ENCODE data around the gene PRAC1. TPM values are rescaled to one million over a fixed set of nuclear protein-coding genes. Genes with fewer than 3 reads are reported as not detected.

Gene PRAC1
- total and polyA plus RNA-seq, 10 donors, result not detected

GRCh38 chr17:48746916-48747444 is 24.7 kb upstream of the PRAC1 start:
- Histone ChIP-seq H3K36me3 (no peaks in the 10 kb centered on the region), H3K27ac (no peak overlapping the region), H3K9me3 (no peaks in the 10 kb centered on the region), H3K27me3 (replicated peaks in 1 of 7) (peaks cover 11 to 100% (median 98%) of the 10 kb centered on the region in 7 donors), H3K4me3 (no peak overlapping the region), H3K4me1 (peaks cover 0 to 23% (median 5%) of the 10 kb centered on the region in 6 donors)
- intact Hi-C loops (cut with DNase I; ENCODE audit: low total_unique reads), result no loop called here
- TF ChIP-seq, protein P1, sequence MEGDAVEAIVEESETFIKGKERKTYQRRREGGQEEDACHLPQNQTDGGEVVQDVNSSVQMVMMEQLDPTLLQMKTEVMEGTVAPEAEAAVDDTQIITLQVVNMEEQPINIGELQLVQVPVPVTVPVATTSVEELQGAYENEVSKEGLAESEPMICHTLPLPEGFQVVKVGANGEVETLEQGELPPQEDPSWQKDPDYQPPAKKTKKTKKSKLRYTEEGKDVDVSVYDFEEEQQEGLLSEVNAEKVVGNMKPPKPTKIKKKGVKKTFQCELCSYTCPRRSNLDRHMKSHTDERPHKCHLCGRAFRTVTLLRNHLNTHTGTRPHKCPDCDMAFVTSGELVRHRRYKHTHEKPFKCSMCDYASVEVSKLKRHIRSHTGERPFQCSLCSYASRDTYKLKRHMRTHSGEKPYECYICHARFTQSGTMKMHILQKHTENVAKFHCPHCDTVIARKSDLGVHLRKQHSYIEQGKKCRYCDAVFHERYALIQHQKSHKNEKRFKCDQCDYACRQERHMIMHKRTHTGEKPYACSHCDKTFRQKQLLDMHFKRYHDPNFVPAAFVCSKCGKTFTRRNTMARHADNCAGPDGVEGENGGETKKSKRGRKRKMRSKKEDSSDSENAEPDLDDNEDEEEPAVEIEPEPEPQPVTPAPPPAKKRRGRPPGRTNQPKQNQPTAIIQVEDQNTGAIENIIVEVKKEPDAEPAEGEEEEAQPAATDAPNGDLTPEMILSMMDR (IDR thresholded peaks at IDR 0.05 in 8 of 11, conservative IDR thresholded peaks at IDR 0.05 in 3 of 11), result no peak
- TF ChIP-seq POLR2A (IDR thresholded peaks at IDR 0.05) (no peak), POLR2AphosphoS5 (IDR thresholded peaks at IDR 0.05) (no peak)
- WGBS, 5 donors, result 3 to 8% (median 6%) methylated on average over 21 of the region's 21 CpGs
- no peak for DNase-seq

DNA sequence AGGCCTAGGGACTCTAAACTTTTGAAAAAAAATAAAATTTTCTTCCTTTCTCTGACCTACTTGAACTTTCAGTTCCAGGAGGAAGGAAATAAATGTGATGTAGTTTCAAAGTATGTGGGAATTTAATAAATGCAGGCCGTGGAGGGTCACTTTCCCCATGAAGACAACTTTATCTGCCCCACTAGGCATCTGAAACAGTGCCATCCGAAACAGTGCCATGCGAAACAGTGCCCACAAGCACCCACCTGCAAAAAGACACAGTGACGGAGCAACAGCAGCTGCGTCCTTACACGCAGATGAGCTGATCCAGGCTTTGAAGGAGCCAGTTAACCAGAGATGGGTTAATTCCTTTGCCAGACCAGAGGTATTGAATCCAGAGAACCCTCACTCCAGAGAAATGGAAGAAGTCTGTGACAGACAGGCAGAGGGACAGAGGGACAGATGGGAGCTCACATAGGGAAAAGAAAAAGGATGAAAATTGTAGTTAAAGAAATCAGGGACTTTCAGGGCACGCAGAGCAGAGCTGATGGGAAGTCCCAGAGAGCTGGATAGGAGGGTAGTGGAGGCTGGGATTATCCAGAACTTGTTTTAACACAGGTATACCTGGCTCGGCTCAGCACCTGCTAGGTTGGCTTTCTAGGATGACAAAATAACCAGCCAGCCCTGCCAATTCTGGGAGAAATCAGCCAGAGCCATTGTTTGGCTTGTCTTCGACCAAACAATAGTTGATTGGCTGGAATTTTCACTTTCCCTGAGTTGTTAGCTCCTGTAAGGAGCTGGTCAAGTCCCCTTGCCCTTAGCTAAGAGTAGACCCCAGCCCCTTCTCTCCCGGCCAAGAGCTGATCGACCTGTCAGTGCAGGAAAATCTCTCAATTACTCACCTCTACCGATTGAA is 23.3 kb upstream of the PRAC1 start:
- intact Hi-C loops (cut with DNase I; ENCODE audit: low total_unique reads), result no loop called here
- Histone ChIP-seq H3K36me3 (no peaks in the 10 kb centered on the region), H3K4me3 (no peak overlapping the region), H3K27me3 (replicated peaks in 1 of 7) (peaks cover 11 to 100% (median 98%) of the 10 kb centered on the region in 7 donors), H3K4me1 (peaks cover 0 to 23% (median 5%) of the 10 kb centered on the region in 6 donors), H3K9me3 (no peaks in the 10 kb centered on the region), H3K27ac (no peak overlapping the region)
- DNase-seq, result no peak
- WGBS, 5 donors, result 11 to 24% (median 18%) methylated on average over 12 of the region's 12 CpGs
- no peak for TF ChIP-seq POLR2AphosphoS5 (IDR thresholded peaks at IDR 0.05)
- TF ChIP-seq POLR2A (IDR thresholded peaks at IDR 0.05), result no peak
- TF ChIP-seq, protein P1 (IDR thresholded peaks at IDR 0.05 in 8 of 11, conservative IDR thresholded peaks at IDR 0.05 in 3 of 11), result no peak

GRCh38 chr17:48740537-48740936 is 18.2 kb upstream of the PRAC1 start:
- no peak for DNase-seq
- TF ChIP-seq, protein P1 (IDR thresholded peaks at IDR 0.05 in 8 of 11, conservative IDR thresholded peaks at IDR 0.05 in 3 of 11), result no peak
- no peak for TF ChIP-seq POLR2AphosphoS5 (IDR thresholded peaks at IDR 0.05)
- no peak for TF ChIP-seq POLR2A (IDR thresholded peaks at IDR 0.05)
- intact Hi-C loops (cut with DNase I; ENCODE audit: low total_unique reads), result no loop called here
- H3K27me3 ChIP-seq (replicated peaks in 1 of 7), result peaks cover 12 to 100% (median 99%) of the 10 kb centered on the region in 7 donors
- no peak overlapping the region for H3K27ac ChIP-seq
- H3K9me3 ChIP-seq, result no peaks in the 10 kb centered on the region
- H3K36me3 ChIP-seq, result no peaks in the 10 kb centered on the region
- H3K4me1 ChIP-seq, result peaks cover 0 to 10% (median 4%) of the 10 kb centered on the region in 6 donors
- H3K4me3 ChIP-seq, result no peak overlapping the region

Data from spleen (tissue), 11 donors.